ENCODE data around the gene FBF1.
A peak's percentile ranks its signal among the peaks of the same experiment; 100 is the strongest.

Gene FBF1

GRCh38 chr17:75904749-75905521 lies 35.9 kb downstream of the FBF1 start, which contains the start of gene MRPL38 (continued):
- TF ChIP-seq ZBTB21 (tag by site-specific recombination; IDR thresholded peaks at IDR 0.05): peak; percentile 26; the same call in 1 of the 2 replicates
- TF ChIP-seq ZNF416 (tag by site-specific recombination; IDR thresholded peaks at IDR 0.05): no peak
- peak; percentile 81 for TF ChIP-seq KLF16 (tag by site-specific recombination; IDR thresholded peaks at IDR 0.05)
- peak; percentile 95 for TF ChIP-seq ZBTB17 (tag by site-specific recombination; IDR thresholded peaks at IDR 0.05)
- TF ChIP-seq ZNF16 (tag by site-specific recombination; IDR thresholded peaks at IDR 0.05; ENCODE audit: low read depth): 0 out of 2 replicates have a peak, but pooled peaks have one; percentile 14
- TF ChIP-seq ZNF600 (tag by site-specific recombination; IDR thresholded peaks at IDR 0.05): peak; percentile 99
- TF ChIP-seq, protein P1, sequence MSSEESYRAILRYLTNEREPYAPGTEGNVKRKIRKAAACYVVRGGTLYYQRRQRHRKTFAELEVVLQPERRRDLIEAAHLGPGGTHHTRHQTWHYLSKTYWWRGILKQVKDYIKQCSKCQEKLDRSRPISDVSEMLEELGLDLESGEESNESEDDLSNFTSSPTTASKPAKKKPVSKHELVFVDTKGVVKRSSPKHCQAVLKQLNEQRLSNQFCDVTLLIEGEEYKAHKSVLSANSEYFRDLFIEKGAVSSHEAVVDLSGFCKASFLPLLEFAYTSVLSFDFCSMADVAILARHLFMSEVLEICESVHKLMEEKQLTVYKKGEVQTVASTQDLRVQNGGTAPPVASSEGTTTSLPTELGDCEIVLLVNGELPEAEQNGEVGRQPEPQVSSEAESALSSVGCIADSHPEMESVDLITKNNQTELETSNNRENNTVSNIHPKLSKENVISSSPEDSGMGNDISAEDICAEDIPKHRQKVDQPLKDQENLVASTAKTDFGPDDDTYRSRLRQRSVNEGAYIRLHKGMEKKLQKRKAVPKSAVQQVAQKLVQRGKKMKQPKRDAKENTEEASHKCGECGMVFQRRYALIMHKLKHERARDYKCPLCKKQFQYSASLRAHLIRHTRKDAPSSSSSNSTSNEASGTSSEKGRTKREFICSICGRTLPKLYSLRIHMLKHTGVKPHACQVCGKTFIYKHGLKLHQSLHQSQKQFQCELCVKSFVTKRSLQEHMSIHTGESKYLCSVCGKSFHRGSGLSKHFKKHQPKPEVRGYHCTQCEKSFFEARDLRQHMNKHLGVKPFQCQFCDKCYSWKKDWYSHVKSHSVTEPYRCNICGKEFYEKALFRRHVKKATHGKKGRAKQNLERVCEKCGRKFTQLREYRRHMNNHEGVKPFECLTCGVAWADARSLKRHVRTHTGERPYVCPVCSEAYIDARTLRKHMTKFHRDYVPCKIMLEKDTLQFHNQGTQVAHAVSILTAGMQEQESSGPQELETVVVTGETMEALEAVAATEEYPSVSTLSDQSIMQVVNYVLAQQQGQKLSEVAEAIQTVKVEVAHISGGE (tag by site-specific recombination; conservative IDR thresholded peaks at IDR 0.05; ENCODE audit: low read depth): peak; percentile 82
- TF ChIP-seq ZNF248 (tag by site-specific recombination; IDR thresholded peaks at IDR 0.05): no peak
- TF ChIP-seq ZNF596 (tag by site-specific recombination; IDR thresholded peaks at IDR 0.05): no peak
- TF ChIP-seq ZNF211 (tag by site-specific recombination; IDR thresholded peaks at IDR 0.05; ENCODE audit: low read depth): no peak
- TF ChIP-seq MEIS1 (CRISPR knock-in tag; IDR thresholded peaks at IDR 0.05; ENCODE audit: borderline replicate concordance): no peak
- 0 out of 2 replicates have a peak, but pooled peaks have one; percentile 32 for TF ChIP-seq ZNF777 (tag by site-specific recombination; IDR thresholded peaks at IDR 0.05; ENCODE audit: borderline replicate concordance)
- TF ChIP-seq ZSCAN23 (tag by site-specific recombination; IDR thresholded peaks at IDR 0.05): peak; percentile 91
- TF ChIP-seq PRDM6 (tag by site-specific recombination; IDR thresholded peaks at IDR 0.05): no peak
- TF ChIP-seq ZNF341 (tag by site-specific recombination; IDR thresholded peaks at IDR 0.05; ENCODE audit: low read depth): peak; percentile 29; the same call in 1 of the 2 replicates
- TF ChIP-seq, protein P2, sequence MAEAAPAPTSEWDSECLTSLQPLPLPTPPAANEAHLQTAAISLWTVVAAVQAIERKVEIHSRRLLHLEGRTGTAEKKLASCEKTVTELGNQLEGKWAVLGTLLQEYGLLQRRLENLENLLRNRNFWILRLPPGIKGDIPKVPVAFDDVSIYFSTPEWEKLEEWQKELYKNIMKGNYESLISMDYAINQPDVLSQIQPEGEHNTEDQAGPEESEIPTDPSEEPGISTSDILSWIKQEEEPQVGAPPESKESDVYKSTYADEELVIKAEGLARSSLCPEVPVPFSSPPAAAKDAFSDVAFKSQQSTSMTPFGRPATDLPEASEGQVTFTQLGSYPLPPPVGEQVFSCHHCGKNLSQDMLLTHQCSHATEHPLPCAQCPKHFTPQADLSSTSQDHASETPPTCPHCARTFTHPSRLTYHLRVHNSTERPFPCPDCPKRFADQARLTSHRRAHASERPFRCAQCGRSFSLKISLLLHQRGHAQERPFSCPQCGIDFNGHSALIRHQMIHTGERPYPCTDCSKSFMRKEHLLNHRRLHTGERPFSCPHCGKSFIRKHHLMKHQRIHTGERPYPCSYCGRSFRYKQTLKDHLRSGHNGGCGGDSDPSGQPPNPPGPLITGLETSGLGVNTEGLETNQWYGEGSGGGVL (tag by site-specific recombination; IDR thresholded peaks at IDR 0.05): no peak
- peak; percentile 89 for TF ChIP-seq SP2 (tag by site-specific recombination; IDR thresholded peaks at IDR 0.05)
- peak; percentile 76 for TF ChIP-seq ZNF24 (tag by site-specific recombination; IDR thresholded peaks at IDR 0.05)
- no peak for TF ChIP-seq ZNF707 (tag by site-specific recombination; IDR thresholded peaks at IDR 0.05)
- TF ChIP-seq OSR2 (tag by site-specific recombination; IDR thresholded peaks at IDR 0.05): 0 out of 2 replicates have a peak, but pooled peaks have one; percentile 15
- TF ChIP-seq ZNF645 (tag by site-specific recombination; IDR thresholded peaks at IDR 0.05): no peak
- TF ChIP-seq SCRT2 (tag by site-specific recombination; IDR thresholded peaks at IDR 0.05): 0 out of 2 replicates have a peak, but pooled peaks have one; percentile 10
- no peak for TF ChIP-seq ZNF626 (tag by site-specific recombination; IDR thresholded peaks at IDR 0.05)
- no peak for TF ChIP-seq ZNF560 (tag by site-specific recombination; IDR thresholded peaks at IDR 0.05; ENCODE audit: borderline replicate concordance)
- no peak for TF ChIP-seq PRDM1 (tag by site-specific recombination; IDR thresholded peaks at IDR 0.05)
- TF ChIP-seq ZNF184 (tag by site-specific recombination; IDR thresholded peaks at IDR 0.05): peak; percentile 64; the same call in 1 of the 2 replicates
- TF ChIP-seq, protein P3, sequence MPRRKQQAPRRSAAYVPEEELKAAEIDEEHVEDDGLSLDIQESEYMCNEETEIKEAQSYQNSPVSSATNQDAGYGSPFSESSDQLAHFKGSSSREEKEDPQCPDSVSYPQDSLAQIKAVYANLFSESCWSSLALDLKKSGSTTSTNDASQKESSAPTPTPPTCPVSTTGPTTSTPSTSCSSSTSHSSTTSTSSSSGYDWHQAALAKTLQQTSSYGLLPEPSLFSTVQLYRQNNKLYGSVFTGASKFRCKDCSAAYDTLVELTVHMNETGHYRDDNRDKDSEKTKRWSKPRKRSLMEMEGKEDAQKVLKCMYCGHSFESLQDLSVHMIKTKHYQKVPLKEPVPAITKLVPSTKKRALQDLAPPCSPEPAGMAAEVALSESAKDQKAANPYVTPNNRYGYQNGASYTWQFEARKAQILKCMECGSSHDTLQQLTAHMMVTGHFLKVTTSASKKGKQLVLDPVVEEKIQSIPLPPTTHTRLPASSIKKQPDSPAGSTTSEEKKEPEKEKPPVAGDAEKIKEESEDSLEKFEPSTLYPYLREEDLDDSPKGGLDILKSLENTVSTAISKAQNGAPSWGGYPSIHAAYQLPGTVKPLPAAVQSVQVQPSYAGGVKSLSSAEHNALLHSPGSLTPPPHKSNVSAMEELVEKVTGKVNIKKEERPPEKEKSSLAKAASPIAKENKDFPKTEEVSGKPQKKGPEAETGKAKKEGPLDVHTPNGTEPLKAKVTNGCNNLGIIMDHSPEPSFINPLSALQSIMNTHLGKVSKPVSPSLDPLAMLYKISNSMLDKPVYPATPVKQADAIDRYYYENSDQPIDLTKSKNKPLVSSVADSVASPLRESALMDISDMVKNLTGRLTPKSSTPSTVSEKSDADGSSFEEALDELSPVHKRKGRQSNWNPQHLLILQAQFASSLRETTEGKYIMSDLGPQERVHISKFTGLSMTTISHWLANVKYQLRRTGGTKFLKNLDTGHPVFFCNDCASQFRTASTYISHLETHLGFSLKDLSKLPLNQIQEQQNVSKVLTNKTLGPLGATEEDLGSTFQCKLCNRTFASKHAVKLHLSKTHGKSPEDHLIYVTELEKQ (tag by site-specific recombination; IDR thresholded peaks at IDR 0.05; ENCODE audit: borderline replicate concordance): 0 out of 2 replicates have a peak, but pooled peaks have one; percentile 36
- no peak for TF ChIP-seq ZNF521 (tag by site-specific recombination; IDR thresholded peaks at IDR 0.05)

All from HEK293 (cell line).